Left ventricle myocardium superior (tissue), 1 donor: Measurements from ENCODE around the gene PTPRZ1. TPM values are rescaled to one million over a fixed set of nuclear protein-coding genes. Genes with fewer than 3 reads are reported as not detected.
A peak's percentile ranks its signal among the peaks of the same experiment; 100 is the strongest.

Source experiments
- ATAC-seq: fragments of 200-7000 bp; cut with Tn5 transposase; one replicate; pipeline ENCODE4 v1.9.1; 2020; ENCODE audit warnings: mild to moderate bottlenecking, moderate library complexity
- DNase-seq: peaks from one replicate; pipeline ENCODE4 v3.0.0-alpha.2; 2020
- intact Hi-C: fragments of 100-400 bp; cut with micrococcal nuclease; formaldehyde crosslinking; loops from one replicate; pipeline ENCODE4 v1.11.0; 2022
- total RNA-seq: library from RNA; stranded (reverse); fragmentation: NEBNext Ultra II Directional; extraction: Animal tissue kit (Norgen Biotek cat#: 25700); gene quantifications from one replicate; pipeline ENCODE4 v1.2.1, GENCODE V29; 2021
- donor health status: DM: no; HTN: yes; CAD: no; lungs with severe emphysema.

The PTPRZ1 gene
- total RNA-seq, 1 donor from 2014 or later, result 0.72 TPM

GRCh38 chr7:121940918-121941317, 68.0 kb downstream of the PTPRZ1 start:
- intact Hi-C loops, result no loop called here
- ATAC-seq (no peak), DNase-seq (no peak)

GRCh38 chr7:121941830-121942229, 68.9 kb downstream of the PTPRZ1 start:
- intact Hi-C loops, result no loop called here
- ATAC-seq (no peak), DNase-seq (no peak)

- ATAC-seq, result no peak
- intact Hi-C loops, result no loop called here
- no peak for DNase-seq
Measured at GRCh38 chr7:121945066-121945465, 72.1 kb downstream of the PTPRZ1 start.

GRCh38 chr7:121945480-121946236, 72.7 kb downstream of the PTPRZ1 start:
- ATAC-seq (no peak), DNase-seq (no peak)
- intact Hi-C loops, result no loop called here

GRCh38 chr7:121953164-121953563, 80.2 kb downstream of the PTPRZ1 start:
- no peak for ATAC-seq
- intact Hi-C loops, result no loop called here
- no peak for DNase-seq

- ATAC-seq, result no peak
- intact Hi-C loops, result no loop called here
Measured at GRCh38 chr7:121953601-121954000, 80.6 kb downstream of the PTPRZ1 start.

GRCh38 chr7:121954803-121955202, 81.8 kb downstream of the PTPRZ1 start:
- intact Hi-C loops, result no loop called here
- no peak for ATAC-seq
- no peak for DNase-seq

More at GRCh38 chr7:121953601-121954000, 80.6 kb downstream of the PTPRZ1 start:
- DNase-seq, result no peak

GRCh38 chr7:121957626-121958025, 84.7 kb downstream of the PTPRZ1 start:
- ATAC-seq (no peak), DNase-seq (no peak)
- intact Hi-C loops, result no loop called here

- intact Hi-C loops, result no loop called here
- ATAC-seq, result no peak
- DNase-seq, result no peak
Measured at GRCh38 chr7:121960678-121961077, 87.7 kb downstream of the PTPRZ1 start.

GRCh38 chr7:121961089-121961867, 88.3 kb downstream of the PTPRZ1 start:
- ATAC-seq (no peak), DNase-seq (no peak)
- intact Hi-C loops, result no loop called here

- ATAC-seq (no peak), DNase-seq (no peak)
- intact Hi-C loops, result no loop called here
Measured at GRCh38 chr7:121966276-121966934, 93.4 kb downstream of the PTPRZ1 start.

GRCh38 chr7:121966935-121967332, 94.0 kb downstream of the PTPRZ1 start:
- ATAC-seq, result no peak
- no peak for DNase-seq
- intact Hi-C loops, result no loop called here

- no peak for ATAC-seq
- no peak for DNase-seq
- intact Hi-C loops, result no loop called here
Measured at GRCh38 chr7:121985476-121986030, 112.6 kb downstream of the PTPRZ1 start.

- DNase-seq (no peak), ATAC-seq (no peak)
- intact Hi-C loops, result no loop called here
Measured at GRCh38 chr7:121992068-121992467, 119.1 kb downstream of the PTPRZ1 start.

GRCh38 chr7:121994625-121995410, 121.9 kb downstream of the PTPRZ1 start:
- DNase-seq (no peak), ATAC-seq (peak; percentile 62)
- intact Hi-C loops, result no loop called here

GRCh38 chr7:122006687-122007086, 133.7 kb downstream of the PTPRZ1 start:
- intact Hi-C loops, result no loop called here
- no peak for DNase-seq
- no peak for ATAC-seq

GRCh38 chr7:122010116-122010515, 137.2 kb downstream of the PTPRZ1 start:
- DNase-seq (no peak), ATAC-seq (no peak)
- intact Hi-C loops, result no loop called here

- ATAC-seq, result no peak
- DNase-seq, result no peak
- intact Hi-C loops, result no loop called here
Measured at GRCh38 chr7:122013065-122013464, 140.1 kb downstream of the PTPRZ1 start.

- DNase-seq (no peak), ATAC-seq (no peak)
- intact Hi-C loops, result no loop called here
Measured at GRCh38 chr7:122013630-122014029, 140.7 kb downstream of the PTPRZ1 start.
